Measurements from ENCODE around the gene NHS.

GRCh38 chrX:17774053-17774452, 399.1 kb downstream of the NHS start:
- no peak for TF ChIP-seq CTCF (IDR thresholded peaks at IDR 0.05; ENCODE audit: low read length)
- no peak for TF ChIP-seq EZH2 (optimal IDR thresholded peaks at IDR 0.05; ENCODE audit: low read depth, low read length)
- TF ChIP-seq EZH2phosphoT487 (IDR thresholded peaks at IDR 0.05; ENCODE audit: low read length) = no peak
